Spinal cord (tissue), 10 donors: ENCODE data around the gene FRMD6. TPM values are rescaled to one million over a fixed set of nuclear protein-coding genes. Genes with fewer than 3 reads are reported as not detected.

Experiments
- DNase-seq, 6 donors: peaks; one replicate each; pipeline versions ENCODE4 v3.0.0 to v3.0.0-alpha.2; 2013 to 2015; ENCODE audit warnings: low spot score in 6 of 6, low read depth in 4 of 6
- H3K27ac ChIP-seq: one replicate; pipeline ENCODE4 v1.5.1; 2013; ENCODE audit warnings: low read depth, low read length, control low read depth
- H3K27me3 ChIP-seq: one replicate; pipeline ENCODE4 v1.6.1; 2013; ENCODE audit warnings: low read length; ENCODE audit not compliant: control insufficient read depth, insufficient read depth
- H3K36me3 ChIP-seq: one replicate; pipeline ENCODE4 v1.6.1; 2013; ENCODE audit warnings: low read length; ENCODE audit not compliant: control insufficient read depth, insufficient read depth
- H3K4me1 ChIP-seq: one replicate; pipeline ENCODE4 v1.6.1; 2013; ENCODE audit warnings: low read length; ENCODE audit not compliant: control insufficient read depth, insufficient read depth
- H3K4me3 ChIP-seq: one replicate; pipeline ENCODE4 v1.5.1; 2013; ENCODE audit warnings: low read depth, low read length, control low read depth
- H3K9me3 ChIP-seq: one replicate; pipeline ENCODE4 v1.6.1; 2013; ENCODE audit warnings: low read length; ENCODE audit not compliant: control insufficient read depth, insufficient read depth
- WGBS: methylation state at CpG from one replicate; pipeline ENCODE4 v1.1.5; 2013; ENCODE audit warnings: missing lambda C conversion rate; ENCODE audit not compliant: insufficient coverage; 5-methylcytosine and 5-hydroxymethylcytosine counted together
- polyA plus RNA-seq, 2 donors: library from polyadenylated mRNA; unstranded; fragments of 120-200 nt; gene quantifications; one replicate each; pipeline ENCODE4 v1.2.1, GENCODE V29; 2013; ENCODE audit not compliant: insufficient read length in 2 of 2
- total RNA-seq, 2 donors: library from RNA; depleted of rRNA in 1 of 2; stranded (reverse); fragments of 120-200 nt in 1 of 2; fragments of >200 nt in 1 of 2; gene quantifications; one replicate each; pipeline versions ENCODE4 v1.2.3 to v1.2.4, GENCODE V29; 2013 to 2014
- donor health status: healthy.

The FRMD6 gene
- total and polyA plus RNA-seq, 4 donors, result 15.9 to 80.6 (median 41.2) TPM

GRCh38 chr14:51658441-51659173, 6.9 kb downstream of the FRMD6 start:
- 60% methylated on average over 1 of the region's 6 CpGs for WGBS
- Histone ChIP-seq H3K4me1 (no peaks in the 10 kb centered on the region), H3K27me3 (no peaks in the 10 kb centered on the region), H3K27ac (no peak overlapping the region), H3K4me3 (no peak overlapping the region), H3K36me3 (no peaks in the 10 kb centered on the region), H3K9me3 (no peaks in the 10 kb centered on the region)
- no peak for DNase-seq

GRCh38 chr14:51660741-51661140, 9.0 kb downstream of the FRMD6 start:
- Histone ChIP-seq H3K4me1 (no peaks in the 10 kb centered on the region), H3K4me3 (no peak overlapping the region), H3K9me3 (no peaks in the 10 kb centered on the region), H3K36me3 (no peaks in the 10 kb centered on the region), H3K27me3 (no peaks in the 10 kb centered on the region), H3K27ac (no peak overlapping the region)
- no peak for DNase-seq
- WGBS, result 100% methylated on average over 2 of the region's 2 CpGs

GRCh38 chr14:51661504-51661903, 9.8 kb downstream of the FRMD6 start:
- Histone ChIP-seq H3K27ac (no peak overlapping the region), H3K4me3 (no peak overlapping the region), H3K36me3 (no peaks in the 10 kb centered on the region), H3K27me3 (no peaks in the 10 kb centered on the region), H3K4me1 (no peaks in the 10 kb centered on the region), H3K9me3 (no peaks in the 10 kb centered on the region)
- no peak for DNase-seq

DNA sequence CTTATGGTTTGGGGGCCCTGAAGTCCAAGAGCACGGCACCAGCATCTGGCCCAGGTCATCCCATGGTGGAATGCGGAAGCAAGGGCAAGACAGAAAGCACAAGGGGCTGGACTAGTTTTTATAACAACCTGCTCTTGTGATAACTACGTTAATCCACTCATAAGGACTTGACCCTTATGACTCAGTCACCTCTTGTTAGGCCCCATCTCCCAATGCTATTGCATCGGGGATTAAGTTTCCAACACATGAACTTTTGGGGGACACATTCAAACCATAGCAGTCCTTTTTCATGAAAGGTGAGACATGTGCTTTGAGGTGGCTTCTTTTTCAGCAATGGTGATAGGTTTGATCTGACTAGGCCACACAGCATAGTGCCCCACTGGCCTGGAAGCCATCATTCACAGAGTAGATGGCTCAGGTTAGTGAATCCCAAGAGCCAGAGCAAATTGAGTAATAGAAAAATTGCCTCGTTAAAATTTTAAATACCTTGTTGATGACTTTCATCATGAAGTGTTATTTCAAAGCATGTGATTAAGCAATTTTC, 12.1 kb downstream of the FRMD6 start:
- DNase-seq, result no peak
- Histone ChIP-seq H3K4me1 (no peaks in the 10 kb centered on the region), H3K9me3 (no peaks in the 10 kb centered on the region), H3K4me3 (no peak overlapping the region), H3K36me3 (no peaks in the 10 kb centered on the region), H3K27ac (no peak overlapping the region), H3K27me3 (no peaks in the 10 kb centered on the region)
- WGBS, result 96% methylated on average over 3 of the region's 5 CpGs

DNA sequence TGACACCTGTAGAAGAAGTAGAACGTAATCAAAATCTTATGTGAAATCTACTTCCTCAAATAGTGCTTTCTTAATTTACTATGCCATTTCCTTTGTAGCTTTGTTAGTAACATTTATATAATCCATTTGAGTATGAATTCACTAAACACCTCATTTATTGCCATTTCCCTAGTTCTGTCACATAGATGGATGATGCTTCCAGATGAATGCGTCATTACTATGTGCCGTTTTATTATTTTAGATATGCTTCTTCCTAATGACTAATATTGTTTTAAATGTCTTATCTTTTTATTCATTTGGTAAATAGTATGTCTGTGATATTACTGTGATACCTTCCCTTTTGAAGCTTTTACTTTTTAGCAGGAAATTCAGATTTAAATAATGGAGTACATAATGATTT, 14.4 kb downstream of the FRMD6 start:
- Histone ChIP-seq H3K4me3 (no peak overlapping the region), H3K9me3 (no peaks in the 10 kb centered on the region), H3K4me1 (no peaks in the 10 kb centered on the region), H3K27me3 (no peaks in the 10 kb centered on the region), H3K27ac (no peak overlapping the region), H3K36me3 (no peaks in the 10 kb centered on the region)
- no peak for DNase-seq
- WGBS, result no CpG with 5 or more reads among the region's 3 CpGs

- Histone ChIP-seq H3K27ac (no peak overlapping the region), H3K9me3 (no peaks in the 10 kb centered on the region), H3K4me3 (no peak overlapping the region), H3K36me3 (no peaks in the 10 kb centered on the region), H3K4me1 (no peaks in the 10 kb centered on the region), H3K27me3 (no peaks in the 10 kb centered on the region)
- DNase-seq, result no peak
- WGBS, result 100% methylated on average over 1 of the region's 4 CpGs
Observed at GRCh38 chr14:51666826-51667225, 15.1 kb downstream of the FRMD6 start.

DNA sequence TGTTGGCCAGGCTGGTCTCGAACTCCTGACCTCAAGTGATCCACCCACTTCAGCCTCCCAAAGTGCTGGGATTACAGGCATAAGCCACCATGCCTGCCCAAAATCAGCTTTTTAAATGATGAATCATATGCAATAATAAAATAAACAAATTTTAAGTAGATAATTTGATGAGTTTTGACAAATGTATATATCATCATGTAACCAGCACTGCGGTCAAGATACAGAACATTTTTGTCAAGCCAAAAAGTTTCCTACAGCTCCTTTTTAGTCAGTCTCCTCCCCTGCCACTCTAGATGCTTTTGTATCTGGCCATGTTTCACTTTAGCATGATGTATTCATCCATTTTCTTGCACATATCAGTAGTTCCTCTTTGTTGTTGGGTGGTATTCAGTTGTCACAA, 17.2 kb downstream of the FRMD6 start:
- Histone ChIP-seq H3K27me3 (no peaks in the 10 kb centered on the region), H3K9me3 (no peaks in the 10 kb centered on the region), H3K27ac (no peak overlapping the region), H3K4me3 (no peak overlapping the region), H3K36me3 (no peaks in the 10 kb centered on the region), H3K4me1 (no peaks in the 10 kb centered on the region)
- no CpG with 5 or more reads among the region's 2 CpGs for WGBS
- no peak for DNase-seq

GRCh38 chr14:51674294-51675002, 22.7 kb downstream of the FRMD6 start:
- Histone ChIP-seq H3K9me3 (no peaks in the 10 kb centered on the region), H3K27me3 (no peaks in the 10 kb centered on the region), H3K4me1 (peaks cover 2% of the 10 kb centered on the region), H3K4me3 (no peak overlapping the region), H3K27ac (no peak overlapping the region), H3K36me3 (no peaks in the 10 kb centered on the region)
- no peak for DNase-seq
- 99% methylated on average over 4 of the region's 5 CpGs for WGBS

- Histone ChIP-seq H3K4me3 (no peak overlapping the region), H3K4me1 (peaks cover 6% of the 10 kb centered on the region), H3K9me3 (no peaks in the 10 kb centered on the region), H3K27me3 (no peaks in the 10 kb centered on the region), H3K36me3 (no peaks in the 10 kb centered on the region), H3K27ac (peak overlapping the region; percentile 78)
- DNase-seq, result no peak
Observed at GRCh38 chr14:51676549-51676948, 24.8 kb downstream of the FRMD6 start.

- H3K36me3 ChIP-seq, result no peaks in the 10 kb centered on the region
- 29% methylated on average over 1 of the region's 1 CpG for WGBS
- no peaks in the 10 kb centered on the region for H3K9me3 ChIP-seq
- H3K27ac ChIP-seq, result peak overlapping the region; percentile 78
- DNase-seq, result peak in 4 of 6 donors; percentile 31 to 72 (median 47)
- no peak overlapping the region for H3K4me3 ChIP-seq
- peaks cover 6% of the 10 kb centered on the region for H3K4me1 ChIP-seq
- H3K27me3 ChIP-seq, result no peaks in the 10 kb centered on the region
Observed at GRCh38 chr14:51677266-51677665, 25.6 kb downstream of the FRMD6 start.
